Thoracic aorta (tissue), 2 donors: ENCODE data around the gene CHCHD4. TPM values are rescaled to one million over a fixed set of nuclear protein-coding genes. Genes with fewer than 3 reads are reported as not detected.

Experiments
- ATAC-seq: fragments of 150-250 bp; one replicate; pipeline ENCODE4 v1.8.0; 2017; ENCODE audit warnings: low read depth; ENCODE audit not compliant: insufficient number of reproducible peaks, low FRiP score
- DNase-seq: peaks from one replicate; pipeline ENCODE4 v3.0.0-alpha.2; 2020; ENCODE audit warnings: low spot score
- H3K27ac ChIP-seq, 2 donors: fragments of 200-600 bp; sonication (generic); 1 replicate in 1 of 2; 2 replicates in 1 of 2; pipeline ENCODE4 v1.5.1; 2016; ENCODE audit warnings: mild to moderate bottlenecking in 2 of 2, moderate library complexity in 2 of 2
- H3K27me3 ChIP-seq: fragments of 200-600 bp; sonication (generic); replicated peaks from 2 replicates; pipeline ENCODE4 v1.6.0; 2016; ENCODE audit warnings: mild to moderate bottlenecking; ENCODE audit not compliant: insufficient read depth
- H3K36me3 ChIP-seq: fragments of 200-600 bp; sonication (generic); one replicate; pipeline ENCODE4 v1.5.1; 2016
- H3K4me1 ChIP-seq, 2 donors: fragments of 200-600 bp; sonication (generic); 1 replicate in 1 of 2; 2 replicates in 1 of 2; pipeline versions ENCODE4 v1.5.1 to v1.6.0; 2016; ENCODE audit warnings: low read depth in 2 of 2, mild to moderate bottlenecking in 1 of 2; ENCODE audit not compliant: control insufficient read depth in 1 of 2
- H3K4me3 ChIP-seq: fragments of 200-600 bp; sonication (generic); 2 replicates; pipeline ENCODE4 v1.5.1; 2016; ENCODE audit warnings: mild to moderate bottlenecking
- H3K9me3 ChIP-seq: fragments of 200-600 bp; sonication (generic); 2 replicates; pipeline ENCODE4 v1.5.1; 2016
- total RNA-seq, 2 donors: library from RNA; depleted of rRNA; stranded (reverse); fragments of >200 nt; gene quantifications; one replicate each; pipeline versions ENCODE4 v1.1.0 to v1.2.3, GENCODE V29; 2016
- TF ChIP-seq, protein P1 (sequence below): fragments of 200-600 bp; sonication (generic); IDR thresholded peaks from one replicate; pipeline ENCODE4 v1.5.1; 2019; ENCODE audit warnings: antibody characterized with exemption

Gene CHCHD4
- total RNA-seq, 2 donors from 2014 or later: 6.6 to 7.5 TPM

DNA sequence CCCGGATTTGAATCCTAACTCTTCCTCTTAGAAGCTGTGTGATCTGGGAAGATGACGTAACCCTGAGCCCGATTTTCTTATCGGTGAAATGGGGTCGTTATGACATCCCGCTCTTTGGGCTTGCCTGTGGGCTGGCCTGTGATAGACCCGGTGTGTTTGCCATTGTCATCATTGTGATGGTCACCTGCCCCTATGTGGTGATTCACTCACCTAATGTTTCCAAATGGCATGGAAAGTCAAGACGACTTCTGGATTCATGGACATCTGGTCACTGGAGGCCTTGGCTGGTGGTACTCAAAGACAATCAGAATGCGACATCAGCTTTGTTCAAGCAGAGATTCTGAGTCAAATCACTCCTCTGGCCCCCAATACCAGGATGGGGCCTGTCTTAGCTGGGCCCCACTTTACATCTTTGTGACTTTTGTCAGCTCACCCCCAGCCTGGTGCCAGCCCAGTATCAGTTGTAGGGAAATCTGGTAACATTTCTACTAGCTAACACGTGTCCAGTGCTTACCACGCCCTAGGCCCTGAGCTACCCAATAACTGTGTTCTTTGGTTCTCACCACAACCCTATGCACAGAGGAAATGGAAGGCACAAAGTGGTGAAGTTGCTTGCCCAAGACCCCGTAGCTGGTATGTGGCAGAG, 3.0 kb upstream of the CHCHD4 start:
- peak overlapping the region; percentile 19 to 35 for H3K27ac ChIP-seq
- H3K27me3 ChIP-seq: no peaks in the 10 kb centered on the region
- DNase-seq (no peak), ATAC-seq (no peak)
- peaks cover 37% of the 10 kb centered on the region for H3K36me3 ChIP-seq
- no peak overlapping the region for H3K4me3 ChIP-seq
- H3K4me1 ChIP-seq: peaks cover 19 to 36% of the 10 kb centered on the region in 2 donors
- H3K9me3 ChIP-seq: no peaks in the 10 kb centered on the region
- TF ChIP-seq, protein P1, sequence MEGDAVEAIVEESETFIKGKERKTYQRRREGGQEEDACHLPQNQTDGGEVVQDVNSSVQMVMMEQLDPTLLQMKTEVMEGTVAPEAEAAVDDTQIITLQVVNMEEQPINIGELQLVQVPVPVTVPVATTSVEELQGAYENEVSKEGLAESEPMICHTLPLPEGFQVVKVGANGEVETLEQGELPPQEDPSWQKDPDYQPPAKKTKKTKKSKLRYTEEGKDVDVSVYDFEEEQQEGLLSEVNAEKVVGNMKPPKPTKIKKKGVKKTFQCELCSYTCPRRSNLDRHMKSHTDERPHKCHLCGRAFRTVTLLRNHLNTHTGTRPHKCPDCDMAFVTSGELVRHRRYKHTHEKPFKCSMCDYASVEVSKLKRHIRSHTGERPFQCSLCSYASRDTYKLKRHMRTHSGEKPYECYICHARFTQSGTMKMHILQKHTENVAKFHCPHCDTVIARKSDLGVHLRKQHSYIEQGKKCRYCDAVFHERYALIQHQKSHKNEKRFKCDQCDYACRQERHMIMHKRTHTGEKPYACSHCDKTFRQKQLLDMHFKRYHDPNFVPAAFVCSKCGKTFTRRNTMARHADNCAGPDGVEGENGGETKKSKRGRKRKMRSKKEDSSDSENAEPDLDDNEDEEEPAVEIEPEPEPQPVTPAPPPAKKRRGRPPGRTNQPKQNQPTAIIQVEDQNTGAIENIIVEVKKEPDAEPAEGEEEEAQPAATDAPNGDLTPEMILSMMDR: no peak

DNA sequence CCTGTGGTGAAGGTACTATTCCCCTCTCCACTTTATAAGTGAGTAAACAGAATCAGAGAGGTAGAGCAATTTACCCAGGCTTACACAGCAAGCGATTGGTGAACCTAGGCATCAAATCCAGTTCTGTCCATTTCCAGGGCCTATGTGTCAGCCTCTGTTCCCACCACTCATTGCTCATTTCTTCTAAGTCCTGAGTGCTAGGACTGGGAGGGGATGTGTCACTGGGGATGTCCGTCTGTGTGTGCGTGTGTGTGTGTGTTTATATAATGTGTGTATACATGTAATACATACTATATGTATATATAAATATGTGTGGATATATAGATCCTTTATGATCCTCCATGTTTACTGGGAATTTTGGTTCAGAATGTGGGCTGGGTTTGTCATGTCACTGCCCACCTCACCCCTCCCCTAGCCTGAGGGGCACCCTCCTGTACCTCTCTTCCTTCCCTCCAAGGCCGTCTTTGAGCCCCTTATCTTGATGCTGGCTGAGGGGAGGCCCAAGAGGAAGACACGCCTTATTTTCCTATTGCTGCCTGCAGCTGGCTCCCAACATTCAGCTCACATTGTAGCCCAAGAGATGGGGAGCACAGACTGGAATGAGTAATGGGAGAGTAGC, 2.3 kb upstream of the CHCHD4 start:
- TF ChIP-seq, protein P1: no peak
- DNase-seq: no peak
- Histone ChIP-seq H3K27ac (peak overlapping the region; percentile 96 to 97), H3K27me3 (no peaks in the 10 kb centered on the region), H3K4me3 (peak overlapping the region; percentile 95), H3K9me3 (no peaks in the 10 kb centered on the region), H3K4me1 (peaks cover 19 to 36% of the 10 kb centered on the region in 2 donors), H3K36me3 (peaks cover 31% of the 10 kb centered on the region)
- ATAC-seq: no peak

DNA sequence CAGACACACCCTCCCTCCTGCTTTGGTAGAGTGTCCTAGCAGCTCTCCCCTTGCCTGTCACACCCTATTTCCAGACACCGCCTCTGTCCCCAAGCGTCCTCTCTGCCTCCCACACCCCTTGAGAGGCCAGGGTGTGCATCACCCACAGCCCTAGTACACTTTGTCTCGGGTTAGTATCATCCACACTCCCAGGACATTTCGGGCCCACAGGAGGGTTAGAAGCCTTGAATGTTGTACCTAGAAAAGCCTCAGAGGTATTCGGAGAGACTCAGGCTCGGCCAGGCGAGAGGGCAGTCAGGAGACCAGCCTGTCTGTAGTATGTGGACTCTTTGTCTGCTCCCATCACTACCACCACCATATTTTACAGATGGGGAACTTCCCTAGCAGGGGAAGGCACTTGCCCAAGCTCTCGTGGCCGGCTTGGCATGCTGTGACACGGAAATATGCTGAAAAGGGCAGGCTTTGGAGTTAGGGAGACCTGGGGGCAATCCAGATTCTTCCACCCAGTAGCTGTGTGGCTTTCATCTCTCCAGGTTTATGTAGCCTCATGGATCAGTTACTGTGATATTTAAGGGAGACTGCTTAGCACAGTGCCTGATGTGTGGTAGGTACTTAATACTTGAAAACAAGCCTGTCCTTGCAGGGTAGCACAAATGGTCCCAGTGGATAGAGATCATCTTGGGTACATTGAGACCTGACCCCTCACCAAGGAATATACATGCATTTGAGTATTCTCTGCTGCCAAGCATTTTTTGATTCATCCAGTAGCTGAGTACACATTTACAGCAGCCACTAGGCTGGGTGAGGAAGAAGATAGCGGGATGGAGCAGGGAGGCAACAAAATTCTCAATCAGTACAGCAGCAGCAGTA, 1.6 kb upstream of the CHCHD4 start:
- Histone ChIP-seq H3K4me1 (peaks cover 19 to 36% of the 10 kb centered on the region in 2 donors), H3K36me3 (peaks cover 24% of the 10 kb centered on the region)
- DNase-seq: no peak

DNA sequence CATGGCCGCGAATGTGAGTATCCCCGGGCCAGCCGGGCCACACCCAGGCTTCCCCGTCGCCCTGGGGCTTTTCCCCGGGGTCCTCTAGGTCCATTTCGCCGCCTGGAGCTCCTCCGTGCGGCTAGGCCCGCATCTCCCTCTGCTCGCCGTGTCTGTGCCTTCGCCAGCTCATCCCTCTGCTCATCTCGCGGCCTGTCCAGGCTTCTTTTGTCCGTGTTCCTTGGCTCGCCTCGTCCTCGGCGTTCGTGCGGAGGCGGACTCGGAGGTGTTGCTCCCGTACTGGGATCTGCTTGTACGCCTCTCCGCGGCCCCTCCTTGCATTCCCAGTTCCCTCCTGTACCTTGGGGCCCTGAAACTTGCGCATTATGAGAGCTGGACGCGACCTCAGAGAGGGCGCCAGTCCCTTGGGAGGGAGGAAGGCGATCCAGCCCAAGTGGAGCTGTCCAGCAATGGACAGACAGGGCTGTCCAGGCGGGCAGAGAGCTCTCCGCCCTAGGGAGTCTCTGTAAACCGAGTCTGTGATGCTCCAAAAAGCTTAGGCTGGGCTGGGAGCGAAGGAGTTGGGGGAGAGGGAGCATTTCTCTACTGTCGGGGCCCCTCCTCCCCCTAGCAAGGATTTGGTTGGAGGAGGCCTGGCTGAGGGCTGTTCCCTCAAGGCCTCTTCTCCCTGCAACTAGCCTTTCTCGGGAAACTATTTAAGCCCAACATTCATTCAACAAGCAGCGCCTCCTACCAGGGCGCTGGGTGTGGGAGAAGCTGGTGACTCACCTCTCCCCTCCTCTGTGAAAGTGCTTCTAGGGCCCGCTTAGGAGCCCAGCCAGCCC, 735 bp upstream of the CHCHD4 start:
- Histone ChIP-seq H3K4me3 (peak overlapping the region; percentile 95), H3K36me3 (peaks cover 16% of the 10 kb centered on the region), H3K9me3 (no peaks in the 10 kb centered on the region), H3K27ac (peak overlapping the region; percentile 96 to 97), H3K27me3 (no peaks in the 10 kb centered on the region), H3K4me1 (peaks cover 19 to 36% of the 10 kb centered on the region in 2 donors)
- TF ChIP-seq, protein P1: no peak
- peak; percentile 67 for ATAC-seq
- no peak for DNase-seq

More for the DNA sequence above, 1.6 kb upstream of the CHCHD4 start:
- H3K4me3 ChIP-seq: peak overlapping the region; percentile 95
- H3K9me3 ChIP-seq: no peaks in the 10 kb centered on the region
- H3K27ac ChIP-seq: peak overlapping the region; percentile 96 to 97
- no peaks in the 10 kb centered on the region for H3K27me3 ChIP-seq
- no peak for ATAC-seq
- TF ChIP-seq, protein P1: no peak
